MM.1S (cell line): ENCODE measurements around the gene PTPN1.

Experiments
- EZH2 ChIP-seq: fragments of 300-600 bp; sonication (generic); optimal IDR thresholded peaks from 2 replicates; pipeline ENCODE3; 2017; ENCODE audit warnings: low read depth, mild to moderate bottlenecking, antibody characterized with exemption, low read length, mixed read lengths
- TF ChIP-seq, protein P1 (sequence below): fragments of 300-600 bp; sonication (generic); IDR thresholded peaks from 2 replicates; pipeline ENCODE4 v1.5.1; 2016; ENCODE audit warnings: antibody characterized with exemption, low read length, mixed read lengths

DNA sequence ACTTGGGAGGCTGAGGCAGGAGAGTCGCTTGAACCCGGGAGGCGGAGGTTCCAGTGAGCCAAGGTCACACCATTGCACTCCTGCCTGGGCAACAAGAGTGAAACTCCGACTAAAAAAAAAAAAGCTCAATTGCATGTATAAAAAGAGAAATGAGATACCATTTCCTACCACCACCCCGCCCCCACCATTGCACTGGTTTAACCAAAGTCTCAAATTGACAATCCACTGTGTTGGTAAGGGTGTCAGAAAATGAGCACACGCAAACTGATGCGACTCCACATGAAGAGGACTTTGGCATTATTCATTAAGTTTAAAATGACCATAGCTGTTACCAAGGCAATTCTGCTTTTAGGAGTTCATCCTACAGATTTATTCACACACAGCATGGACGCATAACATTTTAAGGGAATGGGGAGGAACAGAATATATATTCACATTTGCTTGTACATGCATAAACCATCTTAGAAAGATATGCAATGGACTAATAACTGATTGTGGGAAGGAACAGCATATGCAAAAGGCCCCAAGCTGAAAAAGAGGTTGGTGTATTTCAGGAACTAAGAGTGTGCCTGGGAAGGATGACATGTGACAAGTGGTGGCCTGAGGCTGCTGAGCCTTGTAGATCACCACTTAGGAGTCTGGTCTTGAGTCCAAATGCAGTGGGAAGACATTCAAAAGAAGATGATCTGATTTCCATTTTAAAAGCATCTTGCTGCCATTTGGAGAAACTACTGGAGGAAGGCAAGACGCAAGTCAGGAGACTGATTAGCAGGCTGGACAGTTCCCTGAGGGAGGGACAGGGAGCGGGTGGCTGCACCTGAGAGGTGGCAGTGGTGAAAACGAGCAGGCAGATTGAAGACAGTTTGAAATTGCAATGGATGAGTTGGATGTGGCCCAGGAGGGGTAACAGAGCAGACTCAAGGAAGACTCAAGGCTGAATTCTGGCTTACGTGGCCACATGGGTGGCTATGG, 37.2 kb upstream of the PTPN1 start:
- TF ChIP-seq, protein P1, sequence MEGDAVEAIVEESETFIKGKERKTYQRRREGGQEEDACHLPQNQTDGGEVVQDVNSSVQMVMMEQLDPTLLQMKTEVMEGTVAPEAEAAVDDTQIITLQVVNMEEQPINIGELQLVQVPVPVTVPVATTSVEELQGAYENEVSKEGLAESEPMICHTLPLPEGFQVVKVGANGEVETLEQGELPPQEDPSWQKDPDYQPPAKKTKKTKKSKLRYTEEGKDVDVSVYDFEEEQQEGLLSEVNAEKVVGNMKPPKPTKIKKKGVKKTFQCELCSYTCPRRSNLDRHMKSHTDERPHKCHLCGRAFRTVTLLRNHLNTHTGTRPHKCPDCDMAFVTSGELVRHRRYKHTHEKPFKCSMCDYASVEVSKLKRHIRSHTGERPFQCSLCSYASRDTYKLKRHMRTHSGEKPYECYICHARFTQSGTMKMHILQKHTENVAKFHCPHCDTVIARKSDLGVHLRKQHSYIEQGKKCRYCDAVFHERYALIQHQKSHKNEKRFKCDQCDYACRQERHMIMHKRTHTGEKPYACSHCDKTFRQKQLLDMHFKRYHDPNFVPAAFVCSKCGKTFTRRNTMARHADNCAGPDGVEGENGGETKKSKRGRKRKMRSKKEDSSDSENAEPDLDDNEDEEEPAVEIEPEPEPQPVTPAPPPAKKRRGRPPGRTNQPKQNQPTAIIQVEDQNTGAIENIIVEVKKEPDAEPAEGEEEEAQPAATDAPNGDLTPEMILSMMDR = no peak
- no peak for TF ChIP-seq EZH2
